Uterus (tissue), 4 donors: Measurements from ENCODE around the gene ALDH4A1. TPM values are rescaled to one million over a fixed set of nuclear protein-coding genes. Genes with fewer than 3 reads are reported as not detected.

Experiments used
- DNase-seq, 2 donors: peaks; one replicate each; pipeline ENCODE4 v3.0.0-alpha.2; 2019 to 2020
- H3K27ac ChIP-seq, 2 donors: fragments of 200-600 bp; sonication (generic); 1 replicate in 1 of 2; 2 replicates in 1 of 2; pipeline ENCODE4 v1.5.1; 2016 to 2018
- H3K27me3 ChIP-seq, 2 donors: fragments of 200-600 bp; sonication (generic); one replicate each; pipeline ENCODE4 v1.5.1; 2018 to 2019; ENCODE audit warnings: control low read depth in 1 of 2
- H3K36me3 ChIP-seq, 2 donors: fragments of 200-600 bp; sonication (generic); one replicate each; pipeline ENCODE4 v1.5.1; 2019; ENCODE audit warnings: control low read depth in 1 of 2
- H3K4me1 ChIP-seq, 2 donors: fragments of 200-600 bp; sonication (generic); one replicate each; pipeline ENCODE4 v1.5.1; 2018 to 2019; ENCODE audit warnings: control low read depth in 1 of 2
- H3K4me3 ChIP-seq, 2 donors: fragments of 200-600 bp; sonication (generic); 1 replicate in 1 of 2; 2 replicates in 1 of 2; pipeline ENCODE4 v1.5.1; 2018 to 2019; ENCODE audit warnings: mild to moderate bottlenecking in 1 of 2
- H3K9me3 ChIP-seq, 2 donors: fragments of 200-600 bp; sonication (generic); one replicate each; pipeline ENCODE4 v1.5.1; 2019; ENCODE audit warnings: control low read depth in 1 of 2
- POLR2A ChIP-seq, 2 donors: fragments of 450-650 bp; IDR thresholded peaks; one replicate each; pipeline ENCODE4 v1.6.1; 2016; ENCODE audit warnings: antibody characterized with exemption in 2 of 2, mild to moderate bottlenecking in 1 of 2, moderate library complexity in 1 of 2
- intact Hi-C: fragments of 100-400 bp; cut with DNase I; formaldehyde crosslinking; loops from one replicate; pipeline ENCODE4 v1.15.1; 2023; ENCODE audit warnings: low total_unique reads
- microRNA counts, 2 donors: library from miRNA; unstranded; fragments of <30 nt; microRNA quantifications; one replicate each; lab custom pipeline; 2016 to 2017
- microRNA-seq: library from miRNA; unstranded; fragments of <30 nt; microRNA quantifications from one replicate; pipeline ENCODE4, GENCODE V29; 2016; ENCODE audit warnings: borderline microRNAs expressed, borderline replicate concordance
- small RNA-seq: library from RNA; depleted of rRNA; stranded (forward); fragments of <200 nt; gene quantifications from one replicate; pipeline ENCODE3, GENCODE V24; 2016
- total RNA-seq, 4 donors: library from RNA; depleted of rRNA in 3 of 4; stranded (reverse); fragments of >200 nt in 3 of 4; gene quantifications; one replicate each; pipeline versions ENCODE4 v1.1.0 to v1.2.4, GENCODE V29; 2014 to 2023
- TF ChIP-seq, protein P1 (sequence below), 4 experiments: fragments of 200-600 bp in 2 of 4; fragments of 450-650 bp in 2 of 4; sonication (generic) in 2 of 4; IDR thresholded peaks; one replicate each; pipeline ENCODE4 v1.5.1; 2016 to 2019; ENCODE audit warnings: antibody characterized with exemption in 4 of 4, mild to moderate bottlenecking in 2 of 4, moderate library complexity in 1 of 4
- donor health status: DM: yes; HTN: yes; CAD: no.

ALDH4A1 gene
- total RNA-seq, 4 donors from 2014 or later: 2.6 to 18.5 (median 10.3) TPM

DNA sequence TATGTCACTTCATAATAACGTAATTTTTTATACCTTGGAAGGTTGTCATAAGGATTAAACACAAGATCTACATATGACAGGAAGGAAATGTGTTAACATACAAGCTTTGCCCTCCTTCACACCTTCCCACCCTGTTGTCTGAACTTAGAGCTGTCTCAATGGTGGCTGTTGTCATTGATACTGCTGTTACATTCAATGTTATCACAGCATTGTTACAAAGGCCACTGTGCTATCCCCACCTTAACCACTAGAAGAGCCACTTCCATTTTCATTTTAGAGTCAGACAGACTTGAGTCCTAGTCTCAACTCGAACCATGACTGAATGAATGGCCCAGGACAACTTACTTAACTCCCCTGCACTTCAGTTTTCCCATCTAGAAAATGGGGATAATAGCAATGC is 74.1 kb downstream of the ALDH4A1 start:
- Histone ChIP-seq H3K36me3 (no peaks in the 10 kb centered on the region), H3K4me3 (no peak overlapping the region), H3K27me3 (no peaks in the 10 kb centered on the region), H3K9me3 (no peaks in the 10 kb centered on the region), H3K4me1 (no peaks in the 10 kb centered on the region), H3K27ac (no peak overlapping the region)
- TF ChIP-seq, protein P1, sequence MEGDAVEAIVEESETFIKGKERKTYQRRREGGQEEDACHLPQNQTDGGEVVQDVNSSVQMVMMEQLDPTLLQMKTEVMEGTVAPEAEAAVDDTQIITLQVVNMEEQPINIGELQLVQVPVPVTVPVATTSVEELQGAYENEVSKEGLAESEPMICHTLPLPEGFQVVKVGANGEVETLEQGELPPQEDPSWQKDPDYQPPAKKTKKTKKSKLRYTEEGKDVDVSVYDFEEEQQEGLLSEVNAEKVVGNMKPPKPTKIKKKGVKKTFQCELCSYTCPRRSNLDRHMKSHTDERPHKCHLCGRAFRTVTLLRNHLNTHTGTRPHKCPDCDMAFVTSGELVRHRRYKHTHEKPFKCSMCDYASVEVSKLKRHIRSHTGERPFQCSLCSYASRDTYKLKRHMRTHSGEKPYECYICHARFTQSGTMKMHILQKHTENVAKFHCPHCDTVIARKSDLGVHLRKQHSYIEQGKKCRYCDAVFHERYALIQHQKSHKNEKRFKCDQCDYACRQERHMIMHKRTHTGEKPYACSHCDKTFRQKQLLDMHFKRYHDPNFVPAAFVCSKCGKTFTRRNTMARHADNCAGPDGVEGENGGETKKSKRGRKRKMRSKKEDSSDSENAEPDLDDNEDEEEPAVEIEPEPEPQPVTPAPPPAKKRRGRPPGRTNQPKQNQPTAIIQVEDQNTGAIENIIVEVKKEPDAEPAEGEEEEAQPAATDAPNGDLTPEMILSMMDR (IDR thresholded peaks at IDR 0.05): no peak
- no peak for TF ChIP-seq POLR2A (IDR thresholded peaks at IDR 0.05)
- intact Hi-C loops: no loop called here
- no peak for DNase-seq

DNA sequence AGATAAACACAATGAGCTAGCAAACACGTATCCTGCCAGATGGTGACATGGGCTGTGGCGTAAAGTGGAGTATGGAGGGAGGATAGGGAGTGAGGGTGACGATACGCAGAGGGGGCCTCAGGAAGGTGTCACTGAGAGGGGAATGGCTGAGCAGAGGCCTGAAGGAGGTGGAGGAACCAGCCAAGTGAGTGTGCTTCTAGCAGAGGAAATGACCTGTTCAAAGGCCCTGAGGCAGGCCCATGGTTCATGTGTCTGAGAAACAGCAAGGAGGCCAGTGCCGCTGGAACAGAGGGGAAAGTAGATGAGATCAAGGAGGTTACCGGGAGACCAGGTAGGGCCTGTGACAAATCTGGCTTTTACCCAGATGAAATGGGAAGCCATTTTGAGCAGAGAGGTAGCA is 78.9 kb downstream of the ALDH4A1 start:
- Histone ChIP-seq H3K27ac (no peak overlapping the region), H3K36me3 (no peaks in the 10 kb centered on the region), H3K9me3 (no peaks in the 10 kb centered on the region), H3K4me3 (no peak overlapping the region), H3K4me1 (no peaks in the 10 kb centered on the region), H3K27me3 (no peaks in the 10 kb centered on the region)
- no peak for DNase-seq
- intact Hi-C loops: no loop called here
- no peak for TF ChIP-seq POLR2A (IDR thresholded peaks at IDR 0.05)
- TF ChIP-seq, protein P1 (IDR thresholded peaks at IDR 0.05): no peak

MicroRNA genes within 50 kb of the gene (microRNA counts, 767-probe panel; counts per million panel counts)
- 0 to 1,255 counts per million in 2 donors for microRNA hsa-miR-1290 (lab: Ali Mortazavi, UCI)

Small RNA genes lying within 50 kb of the gene (microRNA-seq; reads per million reads assigned to microRNA genes)
- gene MIR1290 (not detected), gene MIR4695 (not detected)

Small RNA genes lying within 50 kb of the gene (small RNA-seq; reads per million reads assigned to genes)
- not detected for gene MIR1290
- gene MIR4695: not detected

Other genes starting within 250 kb of the ALDH4A1 start
- gene TAS1R2, start 42.9 kb downstream of the ALDH4A1 start, total RNA-seq: under 1 TPM in 1 of 4 donors, not detected in 3; 0.27 TPM
- gene IFFO2, start 54.1 kb upstream of the ALDH4A1 start, total RNA-seq: 10 to 100 TPM in 1 of 4 donors, 1 to 10 TPM in 3; 4.1 to 19.4 (median 7.3) TPM